Measurements from ENCODE around the gene CORIN.
"Not testable (repeated sequence)": the region's sequence is repeated elsewhere in the genome, so short reads cannot be mapped to it uniquely, and the experiment has no call there.

CORIN gene

GRCh38 chr4:47695260-47695659, 142.6 kb downstream of the CORIN start:
- no peak for DNase-seq (ENCODE audit: low read depth in 1 of 2, low spot score in 1 of 2)

- no peak for DNase-seq (ENCODE audit: low read depth in 1 of 2, low spot score in 1 of 2)
Measured at GRCh38 chr4:47694322-47694721, 143.5 kb downstream of the CORIN start.

- DNase-seq (ENCODE audit: low read depth in 1 of 2, low spot score in 1 of 2) = no peak
Measured at GRCh38 chr4:47692691-47693090, 145.2 kb downstream of the CORIN start.

DNA sequence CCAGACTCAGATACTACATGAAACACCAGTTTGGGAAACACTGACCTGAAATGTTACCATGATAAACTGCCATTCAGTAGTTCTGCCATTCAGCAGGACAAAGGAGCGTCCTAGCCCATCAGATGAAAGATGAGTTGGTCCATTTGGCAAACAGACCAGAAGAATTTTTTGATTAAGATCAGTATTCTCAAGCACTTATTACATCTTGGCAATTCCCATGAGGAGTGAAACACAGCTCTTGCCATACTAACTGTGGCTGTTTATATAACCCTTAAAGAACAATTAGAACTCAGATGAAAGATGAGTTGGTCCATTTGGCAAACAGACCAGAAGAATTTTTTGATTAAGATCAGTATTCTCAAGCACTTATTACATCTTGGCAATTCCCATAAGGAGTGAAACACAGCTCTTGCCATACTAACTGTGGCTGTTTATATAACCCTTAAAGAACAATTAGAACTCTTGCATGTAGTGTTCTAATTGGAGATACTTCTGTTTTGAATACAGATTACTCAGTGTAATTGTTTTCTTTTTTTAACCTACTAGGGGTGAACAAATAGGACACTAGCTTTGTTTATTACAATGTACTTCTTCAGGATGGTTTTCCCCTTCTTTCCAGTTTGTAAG, 146.0 kb downstream of the CORIN start:
- not testable (repeated sequence) for DNase-seq (ENCODE audit: low read depth in 1 of 2, low spot score in 1 of 2)

DNA sequence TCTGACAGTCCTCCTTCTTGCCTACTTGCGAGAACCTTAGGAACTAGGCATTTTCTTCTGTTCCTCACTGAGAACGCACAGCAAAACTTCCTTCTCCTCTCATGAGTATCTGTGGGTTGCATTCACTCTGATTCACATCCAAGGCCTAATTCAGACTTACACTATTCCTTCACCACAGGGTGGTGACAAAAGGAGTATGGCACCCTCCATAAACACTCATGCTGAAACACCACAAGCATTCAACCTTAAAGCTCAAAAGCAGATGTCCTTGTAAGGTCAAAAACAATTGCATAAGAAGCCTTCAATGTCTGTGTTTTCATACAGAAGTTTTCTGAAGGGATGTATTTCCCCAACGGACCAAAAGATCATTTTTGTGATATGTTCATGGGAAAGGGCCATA, 147.3 kb downstream of the CORIN start:
- no peak for DNase-seq (ENCODE audit: low read depth in 1 of 2, low spot score in 1 of 2)

GRCh38 chr4:47686294-47686872, 151.5 kb downstream of the CORIN start:
- DNase-seq (ENCODE audit: low read depth in 1 of 2, low spot score in 1 of 2) = peak; percentile 16 to 41

DNA sequence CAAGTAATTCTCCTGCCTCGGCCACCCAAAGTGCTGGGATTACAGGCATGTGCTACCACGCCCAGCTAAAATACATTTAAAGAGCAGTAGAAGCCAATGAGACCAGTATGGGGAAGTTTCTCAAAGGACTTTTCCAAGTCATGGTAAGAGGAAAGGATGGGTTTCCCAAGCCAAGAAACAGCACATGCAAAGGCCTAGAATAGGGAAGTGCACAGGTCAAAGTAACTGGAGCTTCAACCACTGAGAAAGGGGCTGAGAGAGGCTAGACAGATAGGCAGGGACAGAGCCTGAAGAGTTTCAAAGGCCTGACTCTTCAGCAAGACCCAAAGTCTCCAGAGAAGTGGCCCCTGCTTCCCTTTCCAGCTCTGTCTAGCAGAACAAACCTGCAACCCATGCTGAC, 162.1 kb downstream of the CORIN start:
- DNase-seq (ENCODE audit: low read depth in 1 of 2, low spot score in 1 of 2) = no peak

DNA sequence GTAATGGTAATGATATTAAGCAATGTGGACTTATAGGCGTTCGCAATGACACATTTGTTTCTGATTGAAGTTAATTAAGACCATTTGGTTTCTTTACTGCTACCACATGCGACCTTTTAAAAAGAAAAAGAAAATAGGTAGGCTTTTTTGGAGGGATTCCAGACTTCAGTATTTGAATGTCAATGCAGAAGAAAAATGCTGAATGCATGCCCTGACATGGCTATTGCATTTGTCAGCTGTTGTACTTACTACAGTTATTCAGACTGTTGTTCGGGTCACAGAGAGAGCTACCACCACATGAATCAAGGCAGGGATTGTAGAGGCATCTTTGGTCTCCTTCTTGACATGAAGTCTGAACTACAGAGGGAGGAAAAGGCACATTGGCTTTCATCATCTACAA, 163.7 kb downstream of the CORIN start:
- DNase-seq (ENCODE audit: low read depth in 1 of 2, low spot score in 1 of 2) = no peak

GRCh38 chr4:47672696-47673095, 165.2 kb downstream of the CORIN start:
- DNase-seq (ENCODE audit: low read depth in 1 of 2, low spot score in 1 of 2) = no peak

- no peak for DNase-seq (ENCODE audit: low read depth in 1 of 2, low spot score in 1 of 2)
Measured at GRCh38 chr4:47669946-47670345, 167.9 kb downstream of the CORIN start.

- DNase-seq (ENCODE audit: low read depth in 1 of 2, low spot score in 1 of 2) = no peak
Measured at GRCh38 chr4:47668810-47669408, 169.0 kb downstream of the CORIN start.

DNA sequence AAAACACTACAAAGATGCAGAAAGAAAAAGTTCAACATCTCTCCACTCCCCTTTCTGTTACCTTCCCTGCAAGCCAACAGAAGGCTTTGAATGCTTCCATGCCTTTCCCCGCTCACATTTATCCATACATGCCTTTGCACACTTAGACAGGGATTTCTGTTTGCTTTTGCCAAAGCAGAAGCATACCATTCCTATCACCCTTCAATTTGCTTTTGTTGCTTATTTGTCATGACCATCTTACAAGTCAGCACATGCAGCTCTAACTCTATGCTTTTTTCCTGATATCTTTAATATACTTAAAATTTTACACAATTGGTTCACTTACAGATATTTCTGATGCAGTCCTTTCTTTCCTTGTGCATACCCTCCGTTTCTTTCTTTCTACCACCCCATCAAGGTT, 169.6 kb downstream of the CORIN start:
- DNase-seq (ENCODE audit: low read depth in 1 of 2, low spot score in 1 of 2) = no peak

DNA sequence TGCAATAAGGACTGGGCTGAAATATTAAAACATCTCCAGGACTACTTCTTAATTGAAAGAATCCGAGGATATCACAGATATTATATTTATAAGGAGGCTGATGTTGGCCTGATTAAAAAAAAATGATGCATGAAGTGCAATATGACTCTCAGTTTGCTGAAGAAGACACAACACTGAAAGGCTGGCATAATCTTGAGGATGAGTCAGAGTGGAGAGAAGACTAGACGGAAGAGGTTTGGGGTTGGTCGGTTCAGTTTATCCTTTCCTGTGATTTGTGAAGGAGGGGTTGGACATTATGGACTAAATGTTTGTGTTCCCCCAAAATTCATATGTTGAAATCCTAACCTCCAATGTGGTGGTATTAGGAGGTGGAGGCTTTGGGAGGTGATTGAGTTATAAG, 170.3 kb downstream of the CORIN start:
- no peak for DNase-seq (ENCODE audit: low read depth in 1 of 2, low spot score in 1 of 2)

DNA sequence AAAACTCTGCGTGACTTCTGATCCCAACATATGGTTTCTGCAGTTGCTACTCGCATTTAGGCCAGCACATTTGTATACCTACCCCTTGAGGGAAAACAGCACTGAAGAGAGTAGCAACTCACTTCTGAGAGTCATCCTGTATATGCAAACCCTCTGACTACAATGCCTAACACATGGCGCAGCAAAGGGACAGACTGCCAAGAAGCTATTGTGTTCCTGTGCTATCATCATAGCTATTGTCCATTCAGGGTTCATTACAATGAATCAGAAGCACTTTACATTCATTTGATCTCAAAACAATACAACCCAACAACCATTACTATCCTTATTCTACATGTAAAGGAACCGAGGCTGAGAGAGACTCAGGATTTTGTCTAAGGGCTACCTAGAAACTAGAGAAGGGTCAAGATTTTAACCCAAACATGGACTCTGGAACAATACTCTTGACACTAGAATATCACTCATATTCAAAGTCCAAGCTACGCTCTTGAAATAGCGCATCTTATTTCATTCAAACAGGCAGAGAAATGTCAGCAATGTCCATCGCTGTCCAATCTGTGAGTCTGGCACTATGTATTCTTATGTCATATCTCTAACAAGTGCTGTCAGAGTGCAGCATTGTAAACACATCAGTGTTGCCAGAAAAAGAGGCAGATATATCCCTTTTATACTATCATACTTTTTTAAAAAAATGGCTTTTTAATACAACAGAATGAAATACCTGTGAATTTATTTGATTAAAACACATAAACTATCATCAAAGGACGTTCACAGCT, 173.6 kb downstream of the CORIN start:
- DNase-seq (ENCODE audit: low read depth in 1 of 2, low spot score in 1 of 2) = no peak

GRCh38 chr4:47662975-47663374, 174.9 kb downstream of the CORIN start:
- DNase-seq (ENCODE audit: low read depth in 1 of 2, low spot score in 1 of 2) = no peak

- DNase-seq (ENCODE audit: low read depth in 1 of 2, low spot score in 1 of 2) = no peak
Measured at GRCh38 chr4:47661741-47662140, 176.1 kb downstream of the CORIN start.

DNA sequence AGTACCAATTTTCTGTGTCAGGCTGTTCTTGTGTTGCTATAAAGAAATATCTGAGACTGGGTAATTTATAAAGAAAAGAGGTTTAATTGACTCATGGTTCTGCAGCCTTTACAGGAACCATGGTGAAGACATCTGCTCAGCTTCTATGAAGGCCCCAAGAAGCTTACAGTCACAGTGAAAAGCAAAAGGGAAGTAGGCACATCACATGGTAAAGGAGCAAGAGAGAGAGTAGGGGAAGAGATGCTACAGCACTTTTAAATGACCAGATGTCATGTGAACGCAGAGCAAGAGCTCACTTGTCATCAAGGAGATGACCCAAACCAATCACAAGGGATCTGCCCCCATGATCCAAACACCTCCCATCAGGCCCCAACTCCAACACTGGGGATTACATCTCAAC, 178.5 kb downstream of the CORIN start:
- no peak for DNase-seq (ENCODE audit: low read depth in 1 of 2, low spot score in 1 of 2)

- DNase-seq (ENCODE audit: low read depth in 1 of 2, low spot score in 1 of 2) = no peak
Measured at GRCh38 chr4:47654972-47655693, 182.7 kb downstream of the CORIN start.

- no peak for DNase-seq (ENCODE audit: low read depth in 1 of 2, low spot score in 1 of 2)
Measured at GRCh38 chr4:47652092-47652491, 185.8 kb downstream of the CORIN start.

GRCh38 chr4:47651231-47651630, 186.6 kb downstream of the CORIN start:
- DNase-seq (ENCODE audit: low read depth in 1 of 2, low spot score in 1 of 2) = no peak

DNA sequence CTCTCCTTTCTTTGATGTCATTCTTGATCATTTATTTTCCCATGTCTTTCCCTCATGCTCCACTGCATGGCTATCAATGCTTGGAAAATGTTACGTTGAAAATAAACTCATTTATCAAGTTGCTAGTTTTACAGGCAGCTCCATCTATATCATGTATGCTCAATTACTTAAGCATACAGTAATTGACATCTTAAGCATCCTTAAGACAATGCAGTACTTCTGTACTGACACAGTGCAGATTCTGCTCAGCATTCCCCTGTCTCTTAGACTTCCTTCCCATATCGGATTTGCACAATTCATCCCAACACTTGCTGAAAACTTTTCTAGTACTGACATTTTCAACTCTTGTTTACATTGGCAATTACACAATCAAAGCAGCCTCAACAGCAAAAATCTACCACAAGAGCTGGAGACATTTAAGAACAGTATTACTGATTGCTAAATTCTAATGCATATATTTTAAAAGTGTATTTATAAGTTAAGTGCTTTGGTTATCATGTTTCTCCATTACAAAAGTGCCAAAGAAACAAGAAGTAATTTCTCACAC, 187.2 kb downstream of the CORIN start:
- no peak for DNase-seq (ENCODE audit: low read depth in 1 of 2, low spot score in 1 of 2)

All from activated T-helper 1 cell treated with anti-CD3 and anti-CD28 coated beads, Interleukin-2, amount 50 U/mL, for 16 hours (primary cell).